ENCODE measurements around the gene REV3L. TPM values are rescaled to one million over a fixed set of nuclear protein-coding genes. Genes with fewer than 3 reads are reported as not detected.
A peak's percentile ranks its signal among the peaks of the same experiment; 100 is the strongest.

The REV3L gene
- total RNA-seq, 1 donor from 2014 or later = 23.0 TPM

DNA sequence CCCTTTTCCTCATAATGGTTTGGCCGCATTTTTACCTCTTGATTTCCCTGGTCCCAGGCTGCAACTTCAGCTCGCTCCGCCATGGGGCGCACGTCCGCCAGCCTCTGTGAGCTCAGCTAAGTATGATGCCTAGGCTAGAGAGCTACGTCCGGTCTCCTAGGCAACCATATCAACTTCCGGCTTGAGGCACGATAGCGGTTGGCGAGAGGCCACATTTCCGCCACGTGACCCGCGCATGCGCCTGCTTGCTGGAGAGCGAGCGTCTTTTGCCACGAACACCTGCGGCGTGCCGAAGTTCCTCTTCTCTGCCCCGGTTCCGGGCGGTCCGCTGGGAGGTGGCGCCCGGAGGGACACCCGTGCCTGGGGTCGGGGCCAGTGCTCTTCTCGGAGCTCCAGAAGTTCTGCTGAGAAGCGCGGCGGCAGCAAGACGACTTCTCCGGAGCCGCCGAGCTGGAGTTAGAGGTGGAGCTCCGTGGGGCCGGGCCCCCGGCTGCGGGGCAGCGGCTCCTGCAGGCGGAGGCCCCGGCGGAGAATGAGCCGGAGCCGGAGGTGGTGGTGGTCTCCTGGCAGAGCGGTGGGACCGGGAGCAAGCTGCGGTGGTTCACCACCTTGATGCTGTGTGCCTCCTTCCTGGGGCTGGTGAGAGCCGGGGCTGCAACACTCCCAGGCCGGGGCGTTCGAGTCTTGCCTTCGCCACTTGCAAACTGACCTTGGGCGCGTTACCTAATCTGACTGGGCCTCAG lies 223.8 kb downstream of the REV3L start:
- Histone ChIP-seq H3K36me3 (ENCODE audit: insufficient read depth, low read length) (no peaks in the 10 kb centered on the region), H3K79me2 (ENCODE audit: insufficient read depth, low read length) (peaks cover 29% of the 10 kb centered on the region), H3K4me1 (ENCODE audit: insufficient read depth, low read length) (peaks cover 24% of the 10 kb centered on the region), H3K4me3 (ENCODE audit: insufficient read depth, low read depth, low read length) (peak overlapping the region; percentile 74), H3K4me2 (ENCODE audit: low read length) (peak overlapping the region; percentile 83), H3K27ac (ENCODE audit: low read depth, low read length) (peak overlapping the region; percentile 81), H4K20me1 (ENCODE audit: insufficient read depth, low read length) (peaks cover 6% of the 10 kb centered on the region), H3K27me3 (ENCODE audit: insufficient read depth, low read length) (peaks cover 6% of the 10 kb centered on the region), H3K9me3 (ENCODE audit: insufficient read depth, low read depth, low read length) (no peaks in the 10 kb centered on the region), H3K9ac (ENCODE audit: low read length) (peak overlapping the region; percentile 85), H2AFZ (ENCODE audit: low read depth, low read length) (peak overlapping the region; percentile 80)
- FAIRE-seq = peak; percentile 98
- TF ChIP-seq CTCF (IDR thresholded peaks at IDR 0.05; ENCODE audit: insufficient read depth, low read depth, low read length) (peak; percentile 91), EZH2 (IDR thresholded peaks at IDR 0.05; ENCODE audit: insufficient read depth, low read length) (no peak)
- Mint-ChIP-seq H3K36me3 (ENCODE audit: low read depth, unreplicated experiment) (no peaks in the 10 kb centered on the region), H3K4me3 (ENCODE audit: unreplicated experiment) (peak overlapping the region; percentile 86), H3K27me3 (ENCODE audit: low read depth, unreplicated experiment) (peaks cover 1% of the 10 kb centered on the region), H3K4me1 (ENCODE audit: low read depth, unreplicated experiment) (peaks cover 21% of the 10 kb centered on the region), H3K9me3 (ENCODE audit: unreplicated experiment) (no peaks in the 10 kb centered on the region), H3K27ac (ENCODE audit: unreplicated experiment) (peak overlapping the region; percentile 88)
- DNase-seq (ENCODE audit: low read depth) = peak; percentile 96

DNA sequence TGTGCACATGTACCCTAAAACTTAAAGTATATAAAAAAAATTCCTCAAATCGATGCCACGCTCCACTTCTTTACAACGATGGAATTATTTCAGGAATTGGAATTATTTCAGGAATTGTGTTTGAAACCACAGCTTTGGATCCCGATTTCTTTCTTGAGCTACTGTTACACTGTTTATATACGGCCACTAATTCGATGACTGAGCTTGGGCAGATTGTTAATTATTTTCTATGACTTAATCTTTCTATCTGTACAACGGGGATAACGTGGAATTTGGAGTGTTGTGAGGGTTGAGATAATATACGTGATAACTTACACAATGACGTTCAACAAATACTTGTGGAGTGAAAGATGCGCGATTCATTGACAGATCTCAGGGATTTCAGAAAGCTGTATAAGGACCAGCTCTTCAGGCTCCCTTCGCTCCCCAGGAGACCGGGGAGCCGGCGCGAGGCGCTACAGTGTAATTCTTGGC lies 224.4 kb downstream of the REV3L start:
- TF ChIP-seq CTCF (IDR thresholded peaks at IDR 0.05; ENCODE audit: insufficient read depth, low read depth, low read length) = no peak
- TF ChIP-seq EZH2 (IDR thresholded peaks at IDR 0.05; ENCODE audit: insufficient read depth, low read length) = no peak
- H3K9me3 Mint-ChIP-seq (ENCODE audit: unreplicated experiment) = no peaks in the 10 kb centered on the region
- H4K20me1 ChIP-seq (ENCODE audit: insufficient read depth, low read length) = peaks cover under 1% of the 10 kb centered on the region
- peak overlapping the region; percentile 74 for H3K4me3 ChIP-seq (ENCODE audit: insufficient read depth, low read depth, low read length)
- H3K4me3 Mint-ChIP-seq (ENCODE audit: unreplicated experiment) = peak overlapping the region; percentile 86
- H3K36me3 Mint-ChIP-seq (ENCODE audit: low read depth, unreplicated experiment) = no peaks in the 10 kb centered on the region
- no peaks in the 10 kb centered on the region for H3K36me3 ChIP-seq (ENCODE audit: insufficient read depth, low read length)
- H3K4me2 ChIP-seq (ENCODE audit: low read length) = peak overlapping the region; percentile 83
- H3K4me1 Mint-ChIP-seq (ENCODE audit: low read depth, unreplicated experiment) = peaks cover 15% of the 10 kb centered on the region
- peak overlapping the region; percentile 80 for H2AFZ ChIP-seq (ENCODE audit: low read depth, low read length)
- peaks cover 29% of the 10 kb centered on the region for H3K79me2 ChIP-seq (ENCODE audit: insufficient read depth, low read length)
- peaks cover 1% of the 10 kb centered on the region for H3K27me3 Mint-ChIP-seq (ENCODE audit: low read depth, unreplicated experiment)
- peak overlapping the region; percentile 88 for H3K27ac Mint-ChIP-seq (ENCODE audit: unreplicated experiment)
- peaks cover 6% of the 10 kb centered on the region for H3K27me3 ChIP-seq (ENCODE audit: insufficient read depth, low read length)
- peaks cover 19% of the 10 kb centered on the region for H3K4me1 ChIP-seq (ENCODE audit: insufficient read depth, low read length)
- H3K27ac ChIP-seq (ENCODE audit: low read depth, low read length) = peak overlapping the region; percentile 81
- peak overlapping the region; percentile 85 for H3K9ac ChIP-seq (ENCODE audit: low read length)
- DNase-seq (ENCODE audit: low read depth) (peak; percentile 74), FAIRE-seq (no peak)
- H3K9me3 ChIP-seq (ENCODE audit: insufficient read depth, low read depth, low read length) = no peaks in the 10 kb centered on the region

GRCh38 chr6:111258010-111258409 lies 225.0 kb downstream of the REV3L start:
- Histone ChIP-seq H3K27me3 (ENCODE audit: insufficient read depth, low read length) (peaks cover 6% of the 10 kb centered on the region), H4K20me1 (ENCODE audit: insufficient read depth, low read length) (no peaks in the 10 kb centered on the region), H3K79me2 (ENCODE audit: insufficient read depth, low read length) (peaks cover 29% of the 10 kb centered on the region), H3K27ac (ENCODE audit: low read depth, low read length) (no peak overlapping the region), H2AFZ (ENCODE audit: low read depth, low read length) (no peak overlapping the region), H3K4me1 (ENCODE audit: insufficient read depth, low read length) (peaks cover 17% of the 10 kb centered on the region), H3K9ac (ENCODE audit: low read length) (no peak overlapping the region), H3K4me2 (ENCODE audit: low read length) (peak overlapping the region; percentile 83), H3K36me3 (ENCODE audit: insufficient read depth, low read length) (no peaks in the 10 kb centered on the region), H3K4me3 (ENCODE audit: insufficient read depth, low read depth, low read length) (no peak overlapping the region), H3K9me3 (ENCODE audit: insufficient read depth, low read depth, low read length) (no peaks in the 10 kb centered on the region)
- no peak for TF ChIP-seq CTCF (IDR thresholded peaks at IDR 0.05; ENCODE audit: insufficient read depth, low read depth, low read length)
- no peak for TF ChIP-seq EZH2 (IDR thresholded peaks at IDR 0.05; ENCODE audit: insufficient read depth, low read length)
- FAIRE-seq = no peak
- Mint-ChIP-seq H3K27me3 (ENCODE audit: low read depth, unreplicated experiment) (peaks cover 1% of the 10 kb centered on the region), H3K36me3 (ENCODE audit: low read depth, unreplicated experiment) (no peaks in the 10 kb centered on the region), H3K27ac (ENCODE audit: unreplicated experiment) (peak overlapping the region; percentile 7), H3K9me3 (ENCODE audit: unreplicated experiment) (no peaks in the 10 kb centered on the region), H3K4me3 (ENCODE audit: unreplicated experiment) (no peak overlapping the region), H3K4me1 (ENCODE audit: low read depth, unreplicated experiment) (peaks cover 14% of the 10 kb centered on the region)
- no peak for DNase-seq (ENCODE audit: low read depth)
